GM19324 (cell line): ENCODE measurements around the gene MALSU1.

Source experiments
- ATAC-seq: cut with Tn5 transposase; IDR thresholded peaks from one replicate; pipeline ENCODE4 v1.9.1; 2021; ENCODE audit warnings: mild to moderate bottlenecking, moderate library complexity; ENCODE audit not compliant: unreplicated experiment, low FRiP score

The MALSU1 gene

DNA sequence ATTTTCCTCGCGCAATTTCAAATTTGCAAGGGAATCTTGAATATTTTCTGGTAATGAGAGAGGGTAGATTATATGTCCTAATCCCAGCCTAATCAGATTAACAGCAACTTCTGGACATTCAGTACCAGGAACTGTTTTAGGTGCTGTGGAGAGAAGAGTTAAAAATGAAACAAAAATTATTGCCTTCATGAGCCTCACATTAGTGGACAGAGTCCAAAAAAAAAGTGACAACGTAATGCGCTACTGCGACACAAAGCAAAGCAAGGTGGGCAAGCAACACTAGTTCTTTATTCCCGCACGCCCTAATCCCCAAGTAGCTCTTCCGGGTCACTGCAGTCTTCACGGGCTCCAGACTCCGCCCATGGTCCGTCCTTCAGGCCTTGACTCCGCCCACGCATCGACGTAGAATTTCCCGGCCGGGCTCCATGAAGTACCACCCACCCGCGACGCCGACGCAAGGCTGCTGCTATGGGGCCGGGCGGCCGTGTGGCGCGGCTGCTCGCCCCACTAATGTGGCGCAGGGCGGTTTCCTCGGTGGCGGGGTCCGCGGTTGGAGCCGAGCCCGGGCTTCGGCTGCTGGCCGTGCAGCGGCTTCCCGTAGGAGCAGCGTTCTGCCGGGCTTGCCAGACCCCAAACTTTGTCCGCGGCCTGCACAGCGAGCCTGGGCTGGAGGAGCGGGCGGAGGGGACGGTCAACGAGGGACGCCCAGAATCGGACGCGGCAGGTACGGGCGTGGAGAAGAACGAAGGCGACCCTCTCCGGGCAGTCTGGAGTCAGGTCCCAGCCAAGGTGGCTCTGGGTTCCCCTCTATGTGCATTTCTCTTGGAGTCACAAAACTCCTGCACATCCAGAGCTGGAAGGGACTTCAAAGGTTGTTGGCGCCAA is at the start of gene MALSU1:
Gene MALSU1 (plus strand): TSS at position 455 of the 885 bp plus-strand sequence. CDS start 14 bp downstream, at position 469.
- ATAC-seq = peak; percentile 99

DNA sequence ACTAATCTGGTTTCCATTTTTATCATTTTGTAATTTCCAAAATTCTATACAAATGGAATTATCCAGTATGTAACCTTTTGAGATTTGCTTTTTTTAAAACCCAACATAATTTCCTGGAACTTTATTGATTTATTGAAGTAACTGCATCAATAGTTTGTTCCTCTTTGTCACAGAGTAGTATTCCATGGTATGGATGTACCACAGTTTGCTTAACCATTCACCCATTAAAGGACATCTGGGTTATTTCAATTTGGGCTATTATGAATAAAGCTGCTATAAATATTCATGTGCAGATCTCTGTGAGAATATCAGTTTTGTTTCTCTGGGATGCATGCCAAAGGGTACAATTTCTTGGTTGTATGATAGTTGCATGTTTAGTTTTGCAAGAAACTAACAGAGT is 49.7 kb upstream of the MALSU1 start:
- no peak for ATAC-seq

DNA sequence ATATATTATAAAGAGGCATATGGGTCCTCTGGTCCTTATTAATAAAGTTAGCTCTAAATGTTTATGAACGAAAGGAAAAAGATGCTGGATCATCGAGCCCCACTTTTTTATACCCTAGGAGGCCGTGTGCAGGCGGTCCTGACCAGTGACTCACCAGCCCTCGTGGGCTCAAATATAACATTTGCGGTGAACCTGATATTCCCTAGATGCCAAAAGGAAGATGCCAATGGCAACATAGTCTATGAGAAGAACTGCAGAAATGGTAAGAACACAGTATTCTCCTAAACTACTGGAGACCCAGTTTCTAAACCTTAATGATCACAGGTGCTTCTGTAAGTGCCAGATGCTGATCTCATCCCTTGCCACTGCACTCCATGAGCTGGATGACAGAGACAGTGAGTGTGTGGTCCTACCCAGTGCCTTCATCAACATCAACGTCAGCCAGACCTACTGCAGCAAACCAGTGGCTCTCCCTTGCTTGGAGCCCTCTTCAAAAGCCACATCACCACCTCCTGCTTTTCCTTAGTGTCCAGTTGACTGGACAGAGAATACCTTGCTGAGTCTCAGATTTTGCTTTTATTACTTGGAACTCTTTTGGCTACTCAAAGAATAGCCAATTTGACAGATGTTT is 45.0 kb upstream of the MALSU1 start:
- no peak for ATAC-seq

DNA sequence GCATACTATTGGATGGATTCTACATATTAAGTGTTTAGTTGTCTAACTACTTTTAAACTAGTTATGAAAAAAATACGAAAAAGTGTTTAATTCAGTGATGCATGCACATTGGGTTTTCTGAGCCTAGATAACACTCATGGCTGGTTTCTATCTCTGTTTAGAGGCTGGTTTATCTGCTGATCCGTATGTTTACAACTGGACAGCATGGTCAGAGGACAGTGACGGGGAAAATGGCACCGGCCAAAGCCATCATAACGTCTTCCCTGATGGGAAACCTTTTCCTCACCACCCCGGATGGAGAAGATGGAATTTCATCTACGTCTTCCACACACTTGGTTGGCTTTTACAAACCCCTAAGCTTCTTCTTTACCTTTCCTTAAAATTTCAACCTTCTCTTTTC is 42.4 kb upstream of the MALSU1 start:
- ATAC-seq = no peak

DNA sequence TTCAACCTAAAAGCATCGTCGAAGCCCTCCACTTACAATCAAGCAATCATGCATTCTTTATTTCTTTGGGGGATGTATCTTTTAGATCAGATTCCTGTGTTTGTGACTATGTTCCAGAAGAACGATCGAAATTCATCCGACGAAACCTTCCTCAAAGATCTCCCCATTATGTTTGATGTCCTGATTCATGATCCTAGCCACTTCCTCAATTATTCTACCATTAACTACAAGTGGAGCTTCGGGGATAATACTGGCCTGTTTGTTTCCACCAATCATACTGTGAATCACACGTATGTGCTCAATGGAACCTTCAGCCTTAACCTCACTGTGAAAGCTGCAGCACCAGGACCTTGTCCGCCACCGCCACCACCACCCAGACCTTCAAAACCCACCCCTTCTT is 38.8 kb upstream of the MALSU1 start:
- ATAC-seq = no peak

DNA sequence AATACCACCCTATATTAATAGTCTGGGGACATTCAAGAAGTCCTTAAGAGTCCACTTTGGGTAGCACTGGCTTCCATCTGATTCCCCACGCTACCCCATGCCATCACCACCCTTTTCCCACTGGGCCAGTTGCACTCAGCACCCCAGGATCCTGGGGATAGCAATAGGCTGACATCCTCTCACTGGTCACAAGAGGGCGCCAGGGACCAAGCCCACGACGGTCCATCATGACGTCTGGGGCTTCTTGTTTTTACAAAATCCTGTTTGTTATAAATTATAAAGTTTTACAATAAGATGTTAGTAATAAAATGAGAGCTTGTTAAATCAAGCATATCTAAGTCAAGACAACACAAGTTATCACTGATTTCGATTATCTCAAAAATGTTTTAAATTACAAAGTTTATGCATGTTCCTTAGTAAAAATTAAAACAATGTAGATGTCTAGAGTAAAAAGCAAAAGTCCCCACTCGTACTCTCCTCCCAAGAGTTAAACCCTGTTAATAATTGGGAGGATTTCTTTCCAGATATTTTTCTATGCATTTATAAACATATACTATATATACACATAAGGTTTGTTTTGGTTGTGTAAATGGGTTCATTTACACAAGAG is 37.2 kb upstream of the MALSU1 start:
- no peak for ATAC-seq

DNA sequence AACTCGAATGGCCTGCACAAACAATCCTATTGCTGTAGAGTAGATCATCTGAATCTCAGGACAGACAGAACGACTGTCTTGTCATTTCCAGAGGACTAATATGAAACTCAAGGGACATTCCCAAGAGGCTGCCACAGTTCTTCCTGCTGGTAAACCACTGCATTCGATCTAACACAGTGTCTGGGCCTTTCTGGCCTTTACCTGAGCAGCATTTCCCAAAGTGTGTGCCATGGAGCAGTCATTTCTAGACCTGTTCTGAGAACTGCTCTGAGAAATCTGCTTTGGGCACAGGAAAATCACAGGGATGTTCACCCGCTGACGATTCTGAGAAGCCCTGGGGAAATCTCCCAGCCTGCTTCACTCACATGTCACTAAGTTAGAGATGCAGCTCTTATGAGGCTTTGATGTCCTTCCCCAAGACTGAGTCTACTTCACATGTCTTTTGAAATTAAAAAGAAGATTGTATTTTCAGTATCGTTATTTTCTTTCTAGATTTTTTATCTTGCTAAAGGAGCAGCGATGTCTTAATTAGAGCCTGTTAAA is 34.2 kb upstream of the MALSU1 start:
- no peak for ATAC-seq

DNA sequence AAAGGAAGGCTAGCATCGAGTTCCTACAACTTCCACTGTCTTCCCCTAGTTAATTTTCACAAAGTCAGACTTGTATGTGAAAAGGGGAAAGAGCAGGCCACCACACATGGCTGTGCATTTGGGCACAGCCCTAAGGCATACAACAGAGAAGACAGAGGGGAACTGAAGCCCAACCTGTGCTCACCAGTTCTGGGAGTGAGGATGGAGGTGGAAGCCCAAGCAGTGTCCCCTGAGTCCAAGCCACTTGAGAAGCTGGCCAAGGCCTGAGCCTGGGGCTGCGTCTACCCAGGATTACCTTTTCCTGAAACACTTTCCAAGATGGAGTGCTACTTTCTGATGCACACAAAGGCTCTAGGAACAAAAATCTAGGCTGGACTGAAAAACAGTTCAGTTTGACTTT is 32.2 kb upstream of the MALSU1 start:
- no peak for ATAC-seq

DNA sequence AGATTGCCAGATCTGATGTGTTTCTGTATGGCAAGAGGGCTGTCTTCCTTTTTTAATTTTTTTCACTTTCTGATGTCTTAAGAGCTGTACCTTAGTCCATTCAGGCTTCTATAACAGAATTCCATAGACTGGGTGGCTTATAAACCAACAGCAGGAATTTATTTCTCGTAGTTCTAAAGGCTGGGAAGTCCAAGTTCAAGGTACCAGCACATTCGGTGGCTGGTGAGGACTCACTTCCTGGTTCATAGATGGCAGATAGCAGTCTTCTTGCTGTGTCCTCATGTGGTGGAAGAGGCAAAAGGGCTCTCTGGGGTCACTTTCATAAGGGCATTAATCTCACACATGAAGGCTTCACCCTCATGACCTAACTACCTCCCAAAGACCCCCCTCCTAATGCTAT is 31.8 kb upstream of the MALSU1 start:
- ATAC-seq = no peak

DNA sequence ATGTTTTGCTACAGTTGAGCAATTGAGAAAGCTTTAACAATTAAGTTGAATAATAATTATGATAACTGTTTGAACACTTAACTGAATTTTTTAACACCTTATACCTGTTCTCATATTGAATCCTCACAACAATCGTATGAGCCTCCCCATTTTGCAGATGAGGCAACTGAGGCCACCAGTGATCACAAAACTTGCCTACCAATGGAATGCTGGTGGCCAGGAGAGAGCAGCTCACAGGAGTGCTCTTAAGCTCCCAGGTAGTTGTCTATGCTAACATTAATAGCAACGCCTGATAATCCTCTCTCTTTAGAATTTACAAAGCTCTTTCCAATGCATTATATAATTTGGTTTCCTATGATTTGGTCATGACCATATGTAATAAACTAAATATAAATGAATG is 31.0 kb upstream of the MALSU1 start:
- no peak for ATAC-seq

DNA sequence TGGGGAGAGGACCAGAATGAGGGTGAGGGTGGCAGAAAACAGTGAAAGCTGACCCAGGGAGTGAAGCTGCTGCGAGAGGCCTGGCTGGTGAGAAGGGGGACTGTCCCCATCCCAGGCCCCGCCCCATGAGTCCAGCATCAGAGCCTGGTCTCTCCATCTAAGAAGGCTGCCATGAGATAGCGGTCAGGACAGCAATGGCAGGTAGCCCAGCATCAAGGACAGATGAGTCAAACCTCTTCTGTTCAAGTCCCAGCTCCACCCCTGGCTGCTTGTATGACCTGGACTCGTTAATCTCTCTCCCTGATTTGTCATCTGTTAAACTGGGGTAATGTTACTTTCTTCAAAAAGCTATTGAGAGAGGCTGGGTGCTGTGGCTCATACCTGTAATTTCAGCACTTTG is 30.4 kb upstream of the MALSU1 start:
- ATAC-seq = no peak

DNA sequence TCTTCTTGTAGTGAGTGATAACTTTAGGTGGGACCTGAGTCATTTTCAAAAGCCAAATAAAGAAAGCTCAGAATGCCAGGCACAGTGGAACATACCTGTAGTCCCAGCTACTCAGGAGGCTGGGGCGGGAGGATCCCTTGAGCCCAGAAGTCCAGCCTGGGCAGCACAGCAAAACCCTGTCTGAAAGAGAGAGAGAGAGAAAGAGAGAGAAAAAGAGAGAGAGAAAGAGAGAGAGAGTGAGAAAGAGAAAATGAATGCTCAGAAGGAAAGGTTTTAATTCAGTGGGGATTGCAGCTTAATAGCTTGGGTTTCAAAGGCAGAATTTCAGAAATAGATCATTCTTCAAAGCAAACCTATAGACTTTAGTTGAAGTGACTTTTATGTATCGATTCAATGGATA is 26.9 kb upstream of the MALSU1 start:
- ATAC-seq = no peak

DNA sequence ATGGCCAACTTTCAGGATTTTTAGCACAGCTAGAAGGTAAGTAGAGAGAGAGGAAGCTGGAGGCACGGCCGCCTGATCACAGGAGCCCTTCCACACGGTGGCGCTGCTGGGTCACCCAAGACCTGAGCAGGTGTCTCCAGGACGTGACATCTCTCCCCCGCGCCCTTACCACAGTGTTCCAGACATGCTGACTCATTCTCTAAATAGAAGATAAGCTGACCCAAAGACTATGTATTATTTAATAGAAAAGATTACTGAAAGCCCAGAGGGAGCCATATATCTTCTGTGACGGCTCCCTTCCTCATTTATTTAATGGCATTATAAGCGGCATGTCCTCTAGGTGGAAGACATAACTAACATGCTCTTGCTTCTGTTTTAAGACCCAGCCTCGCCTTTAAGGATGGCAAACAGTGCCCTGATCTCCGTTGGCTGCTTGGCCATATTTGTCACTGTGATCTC is 26.0 kb upstream of the MALSU1 start:
- peak; percentile 94 for ATAC-seq

DNA sequence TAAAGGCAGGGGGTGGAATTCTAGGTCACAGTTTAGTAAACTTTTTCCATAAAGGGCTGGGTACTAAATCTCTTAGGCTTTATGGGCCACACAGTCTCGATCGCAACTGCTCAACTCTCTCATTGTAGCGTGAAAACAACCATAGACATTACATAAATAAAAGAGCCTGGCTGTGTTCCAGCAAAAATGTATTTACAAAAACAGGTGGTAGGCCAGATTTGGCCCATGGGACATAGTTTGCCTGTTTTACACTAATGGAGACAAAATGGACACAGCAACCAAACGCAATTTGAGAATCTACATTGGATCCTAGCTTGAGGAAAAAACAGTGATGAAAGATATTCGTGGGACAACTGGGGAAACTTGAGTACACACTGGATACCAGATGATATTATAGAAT is 23.2 kb upstream of the MALSU1 start:
- ATAC-seq = no peak

DNA sequence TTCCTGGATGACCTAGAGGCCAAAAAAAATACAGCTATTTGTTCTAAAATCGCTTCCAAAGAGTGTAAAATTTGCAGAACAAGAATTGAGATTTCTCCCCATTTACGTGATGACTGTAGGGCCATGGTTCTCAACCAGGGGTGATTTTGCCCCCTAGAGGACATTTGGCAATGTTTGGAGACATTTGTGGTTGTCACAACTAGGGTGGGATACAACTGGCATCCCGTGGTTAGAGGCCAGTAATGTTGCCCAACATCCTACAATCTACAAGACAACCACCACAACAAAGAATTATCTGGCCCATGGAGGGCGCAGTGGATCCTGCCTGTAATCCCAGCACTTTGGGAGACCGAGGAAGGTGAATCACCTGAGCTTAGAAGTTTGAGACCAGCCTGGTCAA is 22.8 kb upstream of the MALSU1 start:
- no peak for ATAC-seq

DNA sequence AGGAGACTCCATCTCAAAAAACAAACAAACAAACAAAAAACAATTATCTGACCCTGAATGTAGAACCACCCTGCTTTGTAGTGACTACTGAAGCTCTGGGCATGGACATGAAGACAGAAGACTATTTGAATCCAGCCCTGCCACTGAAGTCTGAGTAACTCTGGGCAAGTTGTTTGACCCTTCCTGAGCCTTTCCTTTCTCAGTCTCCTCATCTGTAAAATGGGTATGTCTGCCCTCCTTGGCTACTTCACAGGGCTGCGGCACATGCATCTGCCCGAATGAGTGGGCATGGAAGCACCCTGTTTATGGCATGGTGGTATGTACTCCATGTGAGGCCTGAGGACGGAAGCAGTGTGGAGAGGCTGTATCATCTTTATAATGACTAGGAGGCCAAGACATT is 22.2 kb upstream of the MALSU1 start:
- no peak for ATAC-seq

DNA sequence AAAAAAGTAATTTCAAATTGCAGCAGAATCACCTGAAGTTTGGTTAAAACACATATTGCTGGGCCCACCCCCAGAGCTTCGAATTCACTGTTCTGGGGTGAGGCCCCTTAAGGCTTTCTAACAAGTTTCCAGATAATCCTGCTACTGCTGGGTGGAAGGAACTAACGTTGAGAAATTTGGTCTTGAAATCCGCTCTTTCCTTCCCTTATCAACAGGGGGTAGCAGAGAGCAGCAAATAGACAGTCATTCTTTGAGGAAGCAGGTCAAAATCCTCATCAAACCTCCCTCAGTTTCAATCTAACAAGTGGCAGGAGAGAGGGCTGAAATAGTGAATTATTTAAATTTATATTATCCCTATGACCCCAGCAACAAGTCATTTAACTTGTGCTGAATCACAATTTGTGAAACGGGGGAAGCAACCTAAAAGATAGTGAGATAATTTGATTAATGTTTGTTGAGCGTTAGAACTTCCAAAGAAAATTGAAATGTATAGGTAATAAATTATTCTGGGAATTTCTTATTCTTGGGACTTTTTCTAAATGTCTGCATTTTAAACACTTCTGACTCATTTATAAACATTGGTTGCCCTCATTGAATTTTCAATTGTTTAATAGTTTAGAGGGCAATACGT is 21.7 kb upstream of the MALSU1 start:
- ATAC-seq = no peak

DNA sequence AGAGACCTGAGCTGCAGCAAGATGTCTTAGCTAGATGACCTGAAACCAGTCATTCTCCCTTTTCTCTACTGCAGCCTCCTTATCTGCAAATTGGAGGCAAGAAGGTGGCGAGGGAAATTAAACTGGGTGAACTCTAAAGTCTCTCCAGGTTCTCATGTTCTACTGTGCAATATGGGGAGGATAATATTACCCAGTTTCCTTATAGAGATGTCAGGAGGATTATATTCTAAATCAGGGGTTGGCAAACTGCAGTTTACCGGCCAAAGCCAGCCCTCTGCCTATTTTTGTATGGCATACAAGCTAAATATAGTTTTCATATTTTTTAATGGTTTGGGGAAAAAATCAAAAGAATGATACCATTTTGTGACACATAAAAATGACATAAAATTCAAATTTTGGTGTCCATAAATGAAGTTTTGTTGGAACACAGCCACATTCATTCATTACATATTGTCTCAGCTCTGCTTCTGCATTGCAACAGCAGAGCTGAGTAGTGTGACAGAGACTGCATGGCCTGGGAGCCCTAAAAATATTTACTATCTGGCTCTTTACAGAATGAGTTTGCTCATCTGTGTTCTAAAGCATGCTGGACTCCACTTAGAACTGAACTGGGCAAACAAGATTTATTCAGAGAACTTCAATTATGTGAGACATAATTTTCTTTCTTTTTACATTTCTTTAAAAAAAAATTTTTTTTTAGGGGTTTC is 19.2 kb upstream of the MALSU1 start:
- ATAC-seq = no peak

DNA sequence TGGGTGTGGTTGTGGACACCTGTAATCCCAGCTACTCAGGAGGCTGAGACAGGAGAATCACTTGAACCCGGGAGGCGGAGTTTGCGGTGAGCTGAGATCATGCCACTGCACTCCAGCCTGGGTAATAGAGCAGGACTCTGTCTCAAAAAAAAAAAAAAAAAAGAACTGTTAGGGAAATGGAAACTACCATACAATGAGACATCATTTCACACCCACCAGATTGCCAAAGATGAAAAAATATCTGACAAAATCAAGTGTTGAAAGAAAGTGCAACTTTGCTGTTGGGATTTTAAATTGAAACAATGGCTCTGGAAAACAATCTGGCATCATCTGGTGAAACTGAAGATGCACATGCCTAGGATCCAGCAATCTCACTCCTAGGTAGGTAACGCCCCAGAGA is 16.1 kb upstream of the MALSU1 start:
- ATAC-seq = no peak

DNA sequence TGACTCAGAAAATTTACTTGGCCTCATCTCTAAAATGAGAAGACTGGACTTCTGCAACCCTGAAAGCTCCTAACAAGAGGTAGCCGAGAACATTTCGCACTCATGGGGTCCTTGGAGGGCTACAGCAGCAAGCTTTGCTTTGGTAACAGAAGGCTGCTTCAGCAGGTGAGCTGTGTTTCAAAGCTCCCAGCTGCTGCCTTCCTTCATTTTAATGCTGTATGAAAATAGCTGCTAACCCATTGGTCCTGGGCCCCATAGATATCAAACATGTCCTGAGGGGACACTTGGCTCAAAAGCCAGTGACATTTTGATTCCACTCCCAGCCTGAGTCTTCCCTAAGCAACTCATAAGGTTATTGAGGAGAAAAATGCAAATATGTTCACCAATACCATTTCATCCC is 14.3 kb upstream of the MALSU1 start:
- ATAC-seq = no peak
